Amygdala (tissue), 56 donors: ENCODE data around the gene JADE1.
A peak's percentile ranks its signal among the peaks of the same experiment; 100 is the strongest.

Experiments
- DNase-seq, 56 donors: peaks; one replicate each; lab custom pipeline; 2025; lab: John Stamatoyannopoulos, UW

The JADE1 gene

GRCh38 chr4:128809477-128810330, at the start of gene JADE1:
Gene JADE1 (plus strand): TSS chr4:128809700. CDS start chr4:128831759, 22,059 bp downstream.
- peak; percentile 37 to 93 (median 84) for DNase-seq

- no peak for DNase-seq
Measured at GRCh38 chr4:128766781-128767180, 42.7 kb upstream of the JADE1 start.

- DNase-seq, result no peak
Measured at GRCh38 chr4:128768373-128768996, 41.0 kb upstream of the JADE1 start.

GRCh38 chr4:128769011-128769410, 40.5 kb upstream of the JADE1 start:
- DNase-seq, result no peak

GRCh38 chr4:128770807-128771206, 38.7 kb upstream of the JADE1 start:
- DNase-seq, result no peak

- DNase-seq, result no peak
Measured at GRCh38 chr4:128775477-128775876, 34.0 kb upstream of the JADE1 start.

- DNase-seq, result no peak
Measured at GRCh38 chr4:128775916-128776315, 33.6 kb upstream of the JADE1 start.

GRCh38 chr4:128776794-128777216, 32.7 kb upstream of the JADE1 start:
- DNase-seq, result no peak

- DNase-seq, result no peak
Measured at GRCh38 chr4:128780688-128781087, 28.8 kb upstream of the JADE1 start.

GRCh38 chr4:128782076-128782715, 27.3 kb upstream of the JADE1 start:
- DNase-seq, result peak in 18 of 56 donors; percentile 1 to 66 (median 8)

GRCh38 chr4:128782875-128783614, 26.5 kb upstream of the JADE1 start:
- no peak for DNase-seq

GRCh38 chr4:128787509-128788311, 21.8 kb upstream of the JADE1 start:
- no peak for DNase-seq

- DNase-seq, result no peak
Measured at GRCh38 chr4:128793859-128794672, 15.4 kb upstream of the JADE1 start.

- no peak for DNase-seq
Measured at GRCh38 chr4:128796934-128797333, 12.6 kb upstream of the JADE1 start.

- DNase-seq, result no peak
Measured at GRCh38 chr4:128800284-128800683, 9.2 kb upstream of the JADE1 start.

GRCh38 chr4:128800701-128801284, 8.7 kb upstream of the JADE1 start:
- DNase-seq, result no peak

GRCh38 chr4:128802680-128803628, 6.5 kb upstream of the JADE1 start:
- no peak for DNase-seq
